Right forelimb (tissue), 1 donor: Measurements from ENCODE around the gene GPSM1.

Source experiments
- DNase-seq: peaks from one replicate; pipeline ENCODE4 v3.0.0-alpha.2; 2018

Gene GPSM1

DNA sequence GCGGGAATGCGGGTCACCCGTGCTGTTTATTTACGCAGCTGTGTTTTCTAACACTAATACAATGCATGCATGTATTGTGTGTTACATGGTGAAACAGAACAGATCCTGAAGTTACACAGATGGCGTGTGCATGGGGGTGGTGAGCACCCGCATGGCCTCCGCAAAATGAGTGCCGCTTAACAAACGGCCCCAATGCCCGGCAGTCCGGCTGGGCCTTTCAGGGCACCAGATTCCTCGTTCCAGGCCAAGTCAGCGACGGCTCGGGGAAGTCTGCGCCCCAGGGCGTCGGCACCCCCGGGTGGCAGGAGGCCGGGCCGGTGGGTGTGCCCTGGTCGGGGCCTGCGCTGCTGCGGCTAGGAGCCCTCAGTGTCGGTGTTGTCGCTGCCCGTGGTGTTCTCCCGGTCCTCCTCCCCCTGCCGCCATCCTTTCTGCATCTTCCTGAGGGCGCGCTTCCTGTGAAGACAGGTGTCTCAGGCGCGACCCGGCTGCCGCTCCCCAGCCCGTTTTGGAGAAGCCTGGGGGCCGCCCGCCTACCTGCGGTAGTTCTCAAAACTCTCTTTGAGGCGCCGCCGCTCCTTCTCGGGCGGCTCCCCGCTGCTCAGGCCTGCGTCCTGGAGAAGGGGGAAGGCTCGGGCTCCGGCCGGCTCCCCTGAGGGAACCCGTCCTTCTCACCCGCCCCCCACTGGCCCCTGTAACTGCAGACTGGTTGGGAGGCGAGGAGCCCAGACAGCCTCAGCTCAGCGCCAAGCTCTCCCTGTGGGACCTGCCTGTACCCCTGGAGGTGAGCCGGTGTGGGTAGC is 36.8 kb downstream of the GPSM1 start:
- DNase-seq = no peak

DNA sequence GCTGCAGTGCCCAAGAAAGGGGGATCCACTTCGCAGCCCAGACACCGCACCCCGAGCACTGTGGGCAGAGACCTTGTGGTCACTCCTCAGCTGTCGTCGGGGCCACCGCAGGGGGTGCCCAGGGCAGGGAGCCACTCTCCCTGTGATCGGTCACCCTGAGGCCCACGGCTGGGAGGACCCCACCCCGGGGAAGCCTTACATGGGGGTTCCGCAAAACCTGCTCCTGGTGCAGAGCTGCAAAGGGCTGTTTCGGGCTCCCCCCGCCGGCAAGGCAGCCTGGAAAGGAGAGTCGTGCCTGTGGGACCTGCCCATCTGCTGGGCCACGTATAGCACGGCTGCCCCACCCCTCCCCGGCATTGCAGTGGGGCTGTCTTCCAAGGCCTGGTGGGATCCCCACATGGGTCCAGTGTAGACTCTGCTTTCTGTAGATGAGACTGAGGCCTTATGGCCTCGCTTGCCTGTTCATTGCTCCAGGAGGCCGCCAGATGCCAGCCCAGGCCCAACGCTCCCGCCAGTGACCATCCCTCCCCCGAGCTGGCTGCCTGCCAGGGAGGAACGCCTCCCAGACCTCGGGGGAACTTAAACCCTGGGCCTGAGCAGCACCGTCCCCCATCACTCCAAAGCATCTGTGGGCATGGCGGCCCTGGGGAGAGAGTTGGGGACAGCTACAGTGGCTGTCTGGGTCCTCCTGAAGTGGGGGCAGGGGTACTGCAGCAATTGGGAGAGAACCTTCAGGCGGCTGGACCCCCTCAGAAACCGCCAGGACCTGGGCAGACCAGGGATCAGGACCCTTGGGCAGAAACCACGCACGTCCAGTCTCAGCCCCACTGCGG is 37.8 kb downstream of the GPSM1 start:
- DNase-seq = no peak

DNA sequence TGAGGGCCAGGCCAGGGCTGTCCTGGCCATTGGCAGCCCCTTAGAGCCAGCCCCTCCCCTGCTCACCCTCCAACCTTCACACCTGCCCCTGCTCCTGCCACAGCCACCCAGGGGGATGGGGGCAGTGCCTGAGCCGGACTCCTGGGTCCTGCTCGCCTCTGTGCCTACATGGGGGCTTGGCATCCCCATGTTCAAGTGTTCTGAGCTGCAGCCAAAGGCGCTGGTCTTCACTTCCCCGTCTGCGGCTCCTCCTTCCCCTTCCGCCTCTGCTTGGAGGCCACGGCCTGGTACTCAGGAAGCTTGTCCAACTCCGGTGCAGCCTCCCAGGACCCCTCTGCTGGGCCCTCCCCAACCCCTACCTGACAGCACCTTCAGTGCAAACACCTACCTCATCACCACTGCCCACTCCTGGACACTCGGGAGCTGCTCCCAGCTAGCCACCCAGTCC is 38.5 kb downstream of the GPSM1 start:
- DNase-seq = no peak

DNA sequence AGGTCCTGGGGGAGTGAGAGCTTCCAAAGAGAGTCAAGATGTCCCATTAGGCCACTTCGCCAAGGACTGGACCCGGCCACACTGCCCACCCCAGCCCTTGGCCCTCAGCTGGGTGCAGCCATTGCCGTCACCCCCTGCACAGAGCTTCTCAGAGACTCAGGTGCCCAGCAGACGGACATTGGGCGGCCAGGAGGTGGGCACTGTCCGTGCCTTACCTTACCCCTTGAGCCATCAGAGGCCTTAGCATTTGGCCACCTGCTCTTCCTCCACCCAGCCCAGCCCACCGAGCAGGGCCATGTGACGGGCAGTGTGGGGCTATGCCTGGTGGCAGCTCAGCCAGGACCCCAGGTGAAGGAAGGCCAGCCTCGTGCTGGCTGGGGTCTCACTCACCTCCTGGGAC is 39.5 kb downstream of the GPSM1 start:
- DNase-seq = no peak

DNA sequence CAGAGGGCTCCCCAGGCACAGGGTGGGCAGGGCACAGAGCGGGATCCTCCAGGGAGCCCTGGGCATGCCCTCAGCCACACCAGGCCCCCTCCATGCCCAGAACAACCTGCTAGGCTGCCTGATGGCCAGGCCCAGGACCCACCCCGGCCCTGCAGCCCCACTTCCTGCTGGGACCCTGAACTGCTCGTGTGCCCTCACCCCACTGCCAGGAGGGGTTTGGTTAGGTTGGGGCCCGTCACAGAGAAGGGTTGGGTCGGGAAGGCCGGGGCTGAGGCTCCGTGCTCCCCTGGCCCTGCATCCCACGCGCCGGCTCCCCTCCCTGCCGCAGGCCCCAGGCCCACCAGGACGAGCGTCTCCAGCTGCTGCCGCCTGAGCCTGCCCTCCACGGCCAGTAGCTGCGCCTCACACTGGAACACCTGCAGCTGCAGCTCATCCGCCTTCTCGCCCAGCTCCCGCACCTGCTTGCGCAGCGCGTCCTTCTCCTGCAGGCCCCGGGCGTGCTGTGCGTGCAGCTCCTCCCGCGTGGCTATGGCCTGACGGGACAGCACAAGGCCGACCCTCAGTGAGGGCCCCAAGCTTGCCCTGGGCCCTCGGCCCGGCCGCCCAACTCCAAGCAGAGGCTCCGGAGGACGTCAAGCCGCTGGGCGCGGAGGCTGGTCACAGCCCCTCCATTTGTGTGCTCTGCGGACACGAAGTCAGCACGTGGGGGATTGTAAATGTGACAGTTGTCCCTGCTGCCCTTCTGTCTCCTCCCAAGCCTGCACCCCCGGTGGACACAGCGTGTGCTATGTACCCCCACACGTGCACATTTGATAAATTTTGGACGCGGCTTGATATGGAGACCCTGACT is 40.2 kb downstream of the GPSM1 start:
- no peak for DNase-seq

DNA sequence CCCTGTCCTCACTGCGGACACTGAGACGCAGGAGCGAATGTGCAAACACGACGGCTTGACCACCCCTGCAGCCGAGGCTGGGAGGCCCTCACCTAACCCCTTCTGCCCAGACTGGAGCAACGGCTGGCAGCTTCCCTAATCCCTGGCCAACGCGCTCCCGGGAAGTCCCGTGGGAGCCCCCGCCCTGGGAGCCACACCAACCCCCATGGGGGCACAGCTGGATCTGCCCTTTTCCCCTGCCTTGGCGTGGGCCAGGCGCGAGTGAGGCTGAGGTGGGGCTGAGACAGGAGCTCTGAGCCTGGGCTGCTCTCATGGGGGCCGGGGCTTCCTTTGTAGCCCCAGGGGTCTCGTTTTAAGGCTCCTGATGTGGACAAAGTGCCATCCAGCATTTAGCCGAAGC is 40.9 kb downstream of the GPSM1 start:
- no peak for DNase-seq

DNA sequence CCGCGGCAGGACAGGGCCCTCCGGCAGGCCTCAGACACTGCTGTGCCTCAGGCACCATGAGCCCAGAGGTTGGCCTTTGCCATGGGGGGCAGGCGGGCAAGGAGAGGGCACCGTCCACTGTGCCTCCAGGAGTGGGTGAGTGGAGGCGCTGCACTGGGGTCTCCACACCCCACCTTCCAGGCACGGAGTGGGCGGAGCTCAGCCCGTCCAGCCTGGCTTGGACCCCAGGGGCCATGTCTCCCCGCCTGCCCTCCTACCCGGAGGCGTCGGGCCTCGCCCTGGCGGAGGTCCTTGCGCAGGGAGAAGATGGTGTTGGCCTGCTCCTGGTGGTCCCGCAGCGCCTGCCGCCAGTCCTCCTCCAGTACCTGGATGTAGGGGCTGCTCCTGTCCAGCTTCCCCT is 42.7 kb downstream of the GPSM1 start:
- DNase-seq = no peak

DNA sequence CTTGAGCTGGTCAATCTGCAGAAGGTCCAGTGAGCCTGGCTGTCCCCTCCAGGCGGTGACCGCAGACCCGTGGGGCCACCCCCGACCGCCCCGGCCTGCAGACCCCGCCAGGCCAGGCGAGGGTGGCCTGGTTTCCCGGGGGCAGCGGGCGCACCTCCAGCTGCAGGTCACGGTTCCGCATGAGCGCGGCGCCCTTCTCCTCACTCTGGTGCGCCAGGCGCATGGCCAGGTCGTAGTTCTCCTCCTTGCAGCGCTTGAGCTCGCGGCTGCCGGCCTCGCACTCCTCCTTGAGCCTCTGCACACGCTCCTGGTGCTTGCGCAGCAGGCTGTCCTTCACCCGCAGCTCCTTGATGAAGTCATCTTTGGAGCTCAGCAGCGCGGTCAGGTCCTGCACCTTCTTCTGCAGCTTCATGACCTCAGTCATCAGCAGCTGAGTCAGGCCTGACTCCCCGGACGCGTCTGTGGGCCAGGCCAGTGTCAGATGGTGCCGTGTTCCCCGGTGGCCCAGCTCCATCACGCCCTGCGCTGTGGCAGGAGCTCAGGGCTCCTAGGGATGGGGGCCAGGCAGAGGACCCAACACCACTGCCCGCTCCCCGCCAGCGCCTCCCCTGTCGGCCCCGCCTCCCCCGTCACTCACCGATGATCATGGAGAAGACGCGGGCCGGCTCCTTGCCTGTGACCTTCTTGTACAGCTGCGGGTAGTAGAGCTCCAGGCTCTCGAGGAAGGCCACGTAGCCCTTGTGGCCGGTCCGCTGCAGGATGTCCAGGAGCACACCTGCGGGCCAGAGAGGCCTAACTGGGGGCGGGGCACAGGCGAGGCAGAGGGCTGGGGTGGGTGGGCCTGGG is 43.6 kb downstream of the GPSM1 start:
- no peak for DNase-seq

DNA sequence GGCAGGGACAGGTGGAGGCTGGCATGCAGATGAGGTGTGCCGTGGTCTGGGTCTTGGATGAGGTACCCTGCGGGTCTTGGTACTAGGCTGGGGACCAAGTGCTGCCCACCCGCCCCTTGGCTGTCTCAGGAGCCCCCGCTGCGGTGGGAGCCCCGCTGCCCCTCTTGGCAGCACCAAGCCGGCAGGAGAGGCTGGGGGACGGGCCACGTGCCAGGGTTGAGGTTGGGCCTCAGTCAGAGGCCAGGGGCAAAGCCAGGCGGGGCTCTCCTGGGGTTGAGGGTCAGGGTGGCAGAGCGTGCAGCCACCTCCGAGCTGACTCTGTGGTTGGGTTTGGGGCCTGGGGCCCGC is 44.2 kb downstream of the GPSM1 start:
- DNase-seq = no peak

DNA sequence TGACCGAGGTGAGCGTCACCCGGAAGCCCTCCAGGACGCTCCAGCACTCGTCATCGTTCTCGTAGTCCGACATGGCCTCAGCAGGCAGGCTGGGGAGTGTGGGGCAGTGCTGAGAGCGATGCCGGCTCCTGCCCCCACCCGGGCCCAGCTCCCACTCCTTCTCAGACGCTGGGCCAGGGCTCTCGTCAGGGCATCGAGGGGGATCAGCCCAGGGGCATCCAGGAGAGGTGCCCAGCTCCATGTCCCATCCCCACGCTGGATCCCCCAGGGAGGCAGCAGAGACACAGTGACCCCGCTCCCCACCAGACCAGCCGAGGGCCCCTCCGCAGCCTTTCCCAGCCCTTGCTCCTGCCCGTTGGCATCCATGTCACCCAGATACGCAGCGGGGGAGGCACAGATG is 44.7 kb downstream of the GPSM1 start:
- no peak for DNase-seq

DNA sequence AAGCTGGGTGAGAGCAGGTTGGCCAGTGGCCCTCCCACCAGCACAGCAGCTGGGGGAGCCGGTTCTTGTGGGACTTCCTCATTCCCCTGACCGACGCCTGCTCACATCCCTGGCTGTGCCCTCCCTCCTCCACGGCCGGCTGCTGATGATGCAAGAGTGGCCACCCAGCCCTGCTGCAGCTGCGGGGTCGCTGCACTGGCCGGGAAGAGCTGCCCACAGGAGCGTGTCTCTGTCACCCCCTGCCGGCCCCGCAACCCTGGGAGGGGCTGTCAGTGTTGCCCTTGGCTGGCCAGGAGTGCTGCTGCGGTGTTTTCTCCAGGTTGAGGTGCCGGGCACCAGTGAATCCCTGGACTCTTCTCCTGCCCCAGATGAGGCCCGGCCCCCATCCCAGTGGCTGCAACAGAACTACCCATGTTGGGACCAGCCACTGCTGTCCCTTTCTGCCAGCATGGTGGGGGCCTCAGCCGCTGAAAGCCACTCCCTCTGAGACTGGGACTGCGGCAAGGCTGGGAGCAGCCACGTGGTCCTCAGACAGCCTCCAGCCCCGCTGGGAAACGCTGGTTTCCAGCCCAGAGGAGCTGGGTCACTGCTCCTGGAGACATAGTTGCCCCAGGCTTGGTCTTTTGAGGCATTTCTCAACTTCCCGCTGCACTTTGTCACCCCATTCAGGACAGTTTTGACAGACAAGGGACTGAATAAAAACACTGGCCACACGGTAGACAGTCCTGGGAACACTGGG is 45.4 kb downstream of the GPSM1 start:
- DNase-seq = no peak

DNA sequence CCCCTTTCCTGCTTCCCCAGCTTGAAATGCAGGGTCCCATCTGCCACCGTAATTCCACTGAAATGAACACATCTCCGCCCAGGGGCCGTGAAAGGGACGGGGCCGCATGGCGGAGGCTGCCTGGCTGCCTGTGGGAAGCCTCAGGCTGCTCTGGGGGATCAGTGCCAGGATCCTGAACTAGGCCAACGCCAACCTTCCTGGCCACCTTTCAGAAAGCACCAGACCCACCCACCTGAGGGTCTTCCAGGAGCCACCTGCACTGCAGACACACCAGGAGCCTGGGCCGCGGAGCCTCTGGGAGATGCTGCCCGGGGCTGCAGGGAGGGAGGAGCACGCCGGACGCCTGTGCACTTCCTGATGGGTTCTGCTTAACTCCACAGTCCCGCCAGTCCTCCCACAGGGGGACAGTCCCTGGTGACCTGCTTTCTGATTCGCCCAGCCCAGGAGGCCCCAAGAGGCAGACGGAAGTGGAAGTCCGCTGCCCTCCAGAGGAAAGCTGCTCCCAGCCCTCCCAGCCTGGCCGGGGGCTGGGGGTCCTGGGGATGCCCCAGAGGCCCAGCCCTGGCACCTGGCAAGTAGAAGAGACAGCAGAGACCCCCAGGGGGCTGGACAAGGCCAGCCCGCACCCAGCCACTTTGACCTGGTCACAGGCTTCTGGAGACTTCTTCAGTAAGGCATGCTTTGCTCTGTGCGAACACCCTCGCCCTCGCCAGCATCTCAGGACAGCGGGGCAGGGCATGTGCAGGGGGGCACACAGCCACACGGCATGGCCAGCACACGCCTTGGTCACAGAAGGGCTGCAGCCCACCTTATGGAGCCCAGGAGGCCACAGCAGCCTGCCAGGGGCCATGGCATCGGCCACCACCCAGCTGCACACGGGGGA is 46.2 kb downstream of the GPSM1 start, which contains the start of gene CARD9:
CARD9 (minus strand) TSS at position 370 of the 883 bp plus-strand sequence. CDS start 1,591 bp downstream, outside the sequence.
- no peak for DNase-seq

DNA sequence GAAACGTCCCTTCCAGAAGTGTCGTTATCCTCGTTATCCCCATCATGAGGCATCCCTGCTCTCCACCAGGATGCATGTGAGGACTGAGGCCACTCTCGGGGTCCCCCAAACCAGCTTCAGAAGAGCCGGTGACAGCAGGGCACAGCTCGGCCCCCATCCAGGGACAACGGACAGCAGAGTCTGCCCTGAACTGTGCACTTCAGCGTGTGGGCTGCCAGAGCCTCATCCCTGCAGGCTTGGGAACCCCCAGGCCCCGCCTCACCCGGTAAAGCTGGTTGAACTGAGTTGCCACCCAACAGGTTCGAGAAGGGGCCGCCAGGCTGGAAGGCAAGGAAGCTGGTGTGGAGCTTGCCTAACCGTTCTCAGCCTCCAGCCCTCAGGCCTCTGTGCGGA is 46.8 kb downstream of the GPSM1 start:
- DNase-seq = no peak

DNA sequence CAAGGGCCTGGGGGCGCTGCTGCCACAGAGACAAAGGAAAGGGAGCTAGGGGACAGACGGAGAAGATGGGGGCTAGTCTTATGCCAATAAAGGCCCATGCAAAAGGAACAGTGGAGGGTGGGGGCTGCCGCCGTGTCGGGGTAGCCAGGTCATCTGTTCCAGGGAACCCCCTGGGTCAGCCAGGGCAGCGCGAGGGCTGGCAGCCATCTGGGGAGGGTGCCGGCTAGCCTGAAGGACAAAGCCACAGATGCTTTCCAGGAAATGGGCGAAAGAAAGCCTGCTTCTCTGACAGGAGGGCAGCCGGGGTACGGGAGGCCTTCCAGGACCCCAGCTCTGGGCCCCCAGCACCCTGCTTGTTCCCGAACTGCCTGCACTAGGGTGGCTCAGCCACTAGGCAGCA is 47.8 kb downstream of the GPSM1 start:
- DNase-seq = no peak

DNA sequence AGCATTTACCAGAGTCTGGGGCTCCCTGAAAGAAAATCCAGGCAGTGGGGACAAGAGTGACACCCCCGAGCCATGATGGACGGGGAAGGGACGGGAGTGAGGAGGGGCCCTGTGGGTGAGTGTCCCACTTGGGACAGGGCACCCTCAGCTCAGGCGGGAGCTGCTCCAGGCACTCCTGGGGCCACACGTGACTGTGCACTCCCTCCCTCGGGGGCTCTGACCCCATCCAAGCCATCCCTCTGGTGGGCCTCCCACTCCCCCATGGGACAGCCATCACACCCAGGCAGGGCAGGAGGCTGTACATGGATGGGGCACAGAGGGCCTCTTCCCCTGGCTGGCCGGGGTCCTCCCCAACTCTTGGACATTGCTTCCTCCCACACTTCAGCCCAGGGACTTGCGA is 49.1 kb downstream of the GPSM1 start:
- no peak for DNase-seq

DNA sequence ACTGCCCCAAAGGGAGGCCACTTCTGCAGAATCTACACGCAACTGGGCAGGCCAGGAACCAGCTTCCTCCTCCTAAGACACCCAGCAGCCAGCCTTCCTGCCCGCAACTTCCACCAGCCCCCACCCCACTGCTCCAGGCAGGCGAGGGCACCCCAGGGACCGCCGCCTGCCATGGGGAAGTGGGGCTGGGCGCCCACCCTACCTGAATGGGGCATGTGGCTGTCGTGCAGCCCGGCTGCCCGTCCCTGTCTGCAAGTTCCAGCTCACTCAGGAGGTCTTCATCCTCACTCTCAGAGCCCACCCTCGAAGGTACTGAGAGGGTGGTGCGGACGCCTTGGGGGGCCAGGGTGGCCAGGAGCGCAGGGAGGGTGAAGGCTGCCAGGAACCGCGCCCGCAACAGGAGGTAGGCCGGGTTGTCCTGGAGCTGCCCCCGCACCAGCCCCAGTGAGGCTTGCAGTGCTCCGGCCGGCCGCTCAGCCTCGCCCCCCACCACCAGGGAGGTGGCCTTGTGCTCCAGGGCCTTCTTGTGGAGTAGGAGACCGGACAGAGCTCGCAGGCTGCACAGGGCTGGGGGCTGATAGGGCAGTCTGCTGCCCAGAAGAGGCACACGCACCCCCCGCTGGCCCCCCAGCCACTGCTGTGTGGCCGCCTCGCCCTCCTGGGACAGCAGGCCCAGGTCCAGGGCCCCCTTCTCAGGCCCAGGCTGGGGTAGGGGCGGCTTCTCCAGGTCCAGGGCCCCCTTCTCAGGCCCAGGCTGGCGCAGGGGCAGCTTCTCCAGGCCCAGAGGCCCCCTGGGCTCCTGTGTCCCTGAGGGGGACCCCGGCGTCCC is 50.2 kb downstream of the GPSM1 start:
- no peak for DNase-seq

DNA sequence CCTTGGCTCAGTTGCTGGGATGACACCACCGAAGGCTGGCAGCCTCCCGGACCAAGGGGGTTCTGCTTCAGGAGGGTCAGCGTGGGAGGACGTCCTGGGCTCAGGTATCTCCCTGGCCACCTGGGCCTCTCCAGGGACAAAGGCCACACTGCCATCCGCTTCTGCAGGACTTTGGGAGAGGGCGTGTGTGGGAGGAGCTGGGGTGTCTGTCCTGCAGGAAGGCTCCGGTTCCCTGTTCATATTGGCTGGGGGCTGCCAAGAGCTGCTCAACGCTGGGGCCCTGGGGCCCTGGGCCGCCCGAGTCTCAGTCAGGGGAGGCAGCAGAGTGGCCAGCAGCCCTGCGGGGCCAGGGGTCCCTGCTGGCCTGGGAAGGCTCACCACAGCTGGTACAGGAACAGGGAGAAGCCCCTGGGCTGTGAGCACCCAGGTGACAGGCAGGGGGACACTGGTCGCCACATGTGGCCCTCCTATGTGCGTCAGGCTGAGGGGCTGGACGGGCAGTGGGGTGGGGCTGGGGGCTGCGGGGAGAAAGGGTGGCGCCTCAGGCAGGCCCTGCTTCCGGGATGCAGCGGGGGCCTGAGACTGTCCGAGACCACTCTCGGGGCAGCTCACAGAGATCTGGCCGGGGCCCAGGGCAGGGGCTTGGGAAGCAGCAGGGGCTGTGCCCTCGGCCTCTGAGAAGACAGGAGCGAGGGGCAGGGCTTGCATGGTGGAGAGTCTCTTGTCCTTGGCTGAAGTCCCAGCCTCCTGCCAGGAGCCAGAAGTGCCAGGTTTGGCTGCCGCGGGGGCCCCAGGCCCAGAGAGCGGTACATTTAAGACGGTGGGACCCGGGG is 51.0 kb downstream of the GPSM1 start:
- DNase-seq = no peak

DNA sequence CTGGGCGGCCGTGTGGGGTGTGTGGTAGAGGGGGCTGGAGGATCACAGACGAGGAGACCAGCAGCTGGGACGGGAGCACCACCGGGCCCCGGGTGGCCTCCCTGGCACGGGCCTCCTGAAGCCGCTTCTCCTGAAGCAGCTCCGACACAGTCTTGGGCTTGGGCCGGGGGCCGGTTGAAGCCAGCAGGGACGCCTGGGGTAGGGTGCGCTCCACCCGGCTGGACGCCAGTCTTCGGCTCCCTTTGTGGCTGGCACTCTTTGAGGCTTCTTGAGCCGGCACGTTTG is 51.6 kb downstream of the GPSM1 start:
- DNase-seq = no peak

DNA sequence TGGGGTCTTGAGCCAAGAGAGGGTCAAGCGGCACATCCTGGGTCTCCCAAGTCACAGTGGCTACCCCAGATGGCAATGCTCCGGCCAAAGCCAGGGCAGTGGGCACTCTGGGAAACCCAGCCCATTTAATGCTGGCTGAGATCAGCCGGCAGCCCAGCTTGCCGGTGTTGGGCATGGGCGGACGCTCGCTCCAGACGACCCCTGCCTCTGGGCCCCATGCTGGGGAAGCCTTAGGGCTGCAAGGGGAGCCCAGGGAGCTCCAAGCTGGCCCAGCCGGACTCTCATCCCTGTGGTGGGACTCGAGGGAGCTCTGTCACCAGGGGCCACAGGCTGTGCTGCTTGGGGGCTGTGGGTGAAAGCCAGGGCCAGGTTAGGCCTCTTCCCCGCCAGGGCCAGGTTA is 52.1 kb downstream of the GPSM1 start:
- no peak for DNase-seq
